ENCODE measurements around the gene FBLN5.
A peak's percentile ranks its signal among the peaks of the same experiment; 100 is the strongest.

The FBLN5 gene

DNA sequence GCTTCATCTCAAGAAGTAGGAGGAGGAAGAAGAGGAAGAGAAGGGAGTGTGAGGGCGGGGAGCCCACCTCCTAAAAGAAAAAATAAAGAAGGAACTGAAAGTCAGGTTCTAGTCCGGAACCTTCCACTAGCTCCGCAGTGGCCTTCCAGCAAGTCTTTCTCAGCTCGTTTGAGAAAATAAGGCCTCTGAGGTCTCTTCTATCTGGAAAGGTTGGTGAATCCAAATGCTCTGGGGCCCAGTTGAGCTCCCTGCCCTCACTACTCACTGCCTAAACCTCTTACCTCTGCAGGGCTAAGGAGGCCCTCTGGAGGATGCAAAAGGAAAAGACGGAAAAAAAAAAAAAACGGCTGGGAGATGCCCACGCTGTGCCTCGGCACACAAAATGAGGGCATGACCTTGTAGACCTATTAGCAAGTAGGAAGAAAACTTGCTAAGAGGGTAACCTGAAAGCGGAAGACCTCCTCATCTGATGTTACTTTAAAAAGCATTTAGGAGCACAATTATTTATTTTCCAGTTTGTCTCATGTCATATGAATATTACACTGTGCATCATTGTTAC lies 35.9 kb downstream of the FBLN5 start:
- DNase-seq (ENCODE audit: extremely low read depth, low read depth): no peak
- no peak overlapping the region for H3K4me3 ChIP-seq (replicated peaks; ENCODE audit: low read depth, low read length)
- TF ChIP-seq CTCF (IDR thresholded peaks at IDR 0.05; ENCODE audit: low read depth, low read length, missing control alignments): peak; percentile 54

DNA sequence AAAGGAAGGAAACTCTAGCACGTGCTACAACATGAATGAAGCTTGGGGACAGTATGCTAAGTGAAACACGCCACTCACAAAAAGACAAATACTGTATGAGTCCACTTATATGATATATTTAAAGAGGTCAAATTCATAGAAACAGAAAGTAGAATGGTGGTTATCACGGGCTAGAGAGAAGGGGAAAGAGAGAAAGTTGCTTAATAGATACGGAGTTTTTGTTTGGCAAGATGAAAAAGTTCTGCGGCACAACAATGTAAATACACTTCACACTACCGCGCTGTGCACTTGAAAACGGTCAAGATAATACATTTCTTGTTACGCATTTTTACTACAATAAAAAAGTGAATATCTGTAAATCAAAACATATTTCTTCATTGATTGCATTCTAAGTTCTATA lies 37.3 kb downstream of the FBLN5 start:
- no peak for DNase-seq (ENCODE audit: extremely low read depth, low read depth)
- TF ChIP-seq CTCF (IDR thresholded peaks at IDR 0.05; ENCODE audit: low read depth, low read length, missing control alignments): no peak
- H3K4me3 ChIP-seq (replicated peaks; ENCODE audit: low read depth, low read length): no peak overlapping the region

DNA sequence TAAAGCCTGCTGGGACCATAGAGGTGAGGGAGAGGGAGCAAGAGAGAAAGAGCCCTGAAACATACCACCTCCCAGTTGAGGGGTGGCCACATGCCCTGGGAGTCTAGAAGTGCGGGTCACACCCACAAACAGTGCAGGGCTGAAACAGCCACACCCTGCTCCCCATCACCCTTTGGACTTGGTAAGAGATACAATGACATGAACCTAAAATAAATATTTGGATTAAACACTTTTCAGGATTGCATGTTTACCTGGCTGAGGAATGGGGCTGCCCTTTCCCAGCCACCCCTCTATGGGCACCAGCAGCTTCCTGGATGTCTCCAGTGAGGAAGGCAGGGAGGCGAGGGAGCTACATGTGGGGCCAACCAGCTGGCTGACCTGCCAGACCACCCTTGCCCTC lies 41.1 kb downstream of the FBLN5 start:
- H3K4me3 ChIP-seq (replicated peaks; ENCODE audit: low read depth, low read length): no peak overlapping the region
- TF ChIP-seq CTCF (IDR thresholded peaks at IDR 0.05; ENCODE audit: low read depth, low read length, missing control alignments): no peak
- no peak for DNase-seq (ENCODE audit: extremely low read depth, low read depth)

GRCh38 chr14:91904956-91905645 lies 42.4 kb downstream of the FBLN5 start:
- no peak for TF ChIP-seq CTCF (IDR thresholded peaks at IDR 0.05; ENCODE audit: low read depth, low read length, missing control alignments)
- DNase-seq (ENCODE audit: extremely low read depth, low read depth): no peak
- H3K4me3 ChIP-seq (replicated peaks; ENCODE audit: low read depth, low read length): no peak overlapping the region

- no peak for TF ChIP-seq CTCF (IDR thresholded peaks at IDR 0.05; ENCODE audit: low read depth, low read length, missing control alignments)
- no peak for DNase-seq (ENCODE audit: extremely low read depth, low read depth)
- H3K4me3 ChIP-seq (replicated peaks; ENCODE audit: low read depth, low read length): no peak overlapping the region
These were observed 43.0 kb downstream of the FBLN5 start for GRCh38 chr14:91904483-91904882.

- no peak overlapping the region for H3K4me3 ChIP-seq (replicated peaks; ENCODE audit: low read depth, low read length)
- no peak for DNase-seq (ENCODE audit: extremely low read depth, low read depth)
- TF ChIP-seq CTCF (IDR thresholded peaks at IDR 0.05; ENCODE audit: low read depth, low read length, missing control alignments): no peak
These were observed 44.4 kb downstream of the FBLN5 start for GRCh38 chr14:91903070-91903469.

DNA sequence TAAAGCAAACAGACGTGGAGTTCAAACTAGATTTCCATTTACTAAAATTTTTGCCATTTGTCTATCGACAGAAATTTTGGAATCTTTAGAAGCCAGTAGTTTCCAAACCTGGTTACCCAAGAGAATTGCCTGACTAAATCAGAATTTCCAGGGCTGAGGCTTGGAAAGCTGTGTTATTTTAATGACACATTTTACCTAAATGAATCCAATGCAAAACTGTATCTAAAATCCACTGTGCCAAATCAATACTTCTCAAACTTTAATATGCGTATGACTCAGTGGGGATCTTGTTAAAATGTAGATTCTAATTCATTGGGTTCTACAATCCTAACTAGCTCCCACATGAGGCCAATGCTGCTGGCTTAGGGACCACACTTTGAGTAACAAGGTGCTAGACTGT lies 45.2 kb downstream of the FBLN5 start:
- TF ChIP-seq CTCF (IDR thresholded peaks at IDR 0.05; ENCODE audit: low read depth, low read length, missing control alignments): no peak
- no peak overlapping the region for H3K4me3 ChIP-seq (replicated peaks; ENCODE audit: low read depth, low read length)
- DNase-seq (ENCODE audit: extremely low read depth, low read depth): no peak
